Fibroblast of lung (primary cell): ENCODE results near the gene MYO1G.

ENCODE experiments used
- EZH2 ChIP-seq: IDR thresholded peaks from 2 replicates; pipeline ENCODE4 v1.5.1; 2012; ENCODE audit warnings: low read length, control low read depth, mild to moderate bottlenecking; ENCODE audit errors: missing control alignments
- TF ChIP-seq, protein P1 (sequence below), 2 donors: IDR thresholded peaks in 1 of 2; conservative IDR thresholded peaks in 1 of 2; 1 replicate in 1 of 2; 2 replicates in 1 of 2; pipeline ENCODE4 v1.5.1; 2011 to 2012; ENCODE audit warnings: low read length in 2 of 2, control low read depth in 1 of 2, inconsistent platforms in 1 of 2, low read depth in 1 of 2, mild to moderate bottlenecking in 1 of 2

GRCh38 chr7:44987457-44987856 lies 8.6 kb upstream of the MYO1G start:
- TF ChIP-seq, protein P1, sequence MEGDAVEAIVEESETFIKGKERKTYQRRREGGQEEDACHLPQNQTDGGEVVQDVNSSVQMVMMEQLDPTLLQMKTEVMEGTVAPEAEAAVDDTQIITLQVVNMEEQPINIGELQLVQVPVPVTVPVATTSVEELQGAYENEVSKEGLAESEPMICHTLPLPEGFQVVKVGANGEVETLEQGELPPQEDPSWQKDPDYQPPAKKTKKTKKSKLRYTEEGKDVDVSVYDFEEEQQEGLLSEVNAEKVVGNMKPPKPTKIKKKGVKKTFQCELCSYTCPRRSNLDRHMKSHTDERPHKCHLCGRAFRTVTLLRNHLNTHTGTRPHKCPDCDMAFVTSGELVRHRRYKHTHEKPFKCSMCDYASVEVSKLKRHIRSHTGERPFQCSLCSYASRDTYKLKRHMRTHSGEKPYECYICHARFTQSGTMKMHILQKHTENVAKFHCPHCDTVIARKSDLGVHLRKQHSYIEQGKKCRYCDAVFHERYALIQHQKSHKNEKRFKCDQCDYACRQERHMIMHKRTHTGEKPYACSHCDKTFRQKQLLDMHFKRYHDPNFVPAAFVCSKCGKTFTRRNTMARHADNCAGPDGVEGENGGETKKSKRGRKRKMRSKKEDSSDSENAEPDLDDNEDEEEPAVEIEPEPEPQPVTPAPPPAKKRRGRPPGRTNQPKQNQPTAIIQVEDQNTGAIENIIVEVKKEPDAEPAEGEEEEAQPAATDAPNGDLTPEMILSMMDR (conservative IDR thresholded peaks at IDR 0.05 in 1 of 2, IDR thresholded peaks at IDR 0.05 in 1 of 2; ENCODE audit: low read depth in 1 of 2, low read length in 2 of 2) = no peak
- no peak for TF ChIP-seq EZH2
